DMS79 treated with DMSO at 0.1 percent for 48 hours (cell line): ENCODE data around the gene PPP2CA.
"Not testable (repeated sequence)": the region's sequence is repeated elsewhere in the genome, so short reads cannot be mapped to it uniquely, and the experiment has no call there.

Experiments used
- DNase-seq: peaks from one replicate; lab custom pipeline; 2025; lab: John Stamatoyannopoulos, UW

Gene PPP2CA

DNA sequence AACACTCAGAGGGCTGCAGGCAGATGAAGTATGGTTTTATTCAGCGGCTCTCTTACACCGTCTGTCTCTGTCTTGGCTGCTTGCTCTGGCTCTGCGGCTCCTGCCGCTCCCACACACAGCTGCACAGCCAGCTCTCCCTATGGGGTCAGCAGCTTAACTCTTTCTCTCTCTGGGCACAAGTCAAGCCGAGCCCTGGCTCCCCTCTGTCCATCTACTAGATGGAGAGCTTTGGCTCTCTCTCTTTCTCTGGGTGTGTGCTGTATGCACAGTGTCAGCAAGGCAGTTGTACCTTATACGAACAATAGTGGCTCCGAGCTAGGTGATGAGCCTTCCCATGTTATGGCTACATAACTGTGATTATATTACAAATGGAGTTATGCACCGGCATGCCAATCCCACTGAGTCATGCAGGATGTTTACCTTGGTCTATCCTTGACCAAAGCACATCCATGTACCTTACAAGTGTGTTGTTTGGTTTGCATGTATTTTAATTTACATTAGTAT, 19.3 kb upstream of the PPP2CA start:
- no peak for DNase-seq

DNA sequence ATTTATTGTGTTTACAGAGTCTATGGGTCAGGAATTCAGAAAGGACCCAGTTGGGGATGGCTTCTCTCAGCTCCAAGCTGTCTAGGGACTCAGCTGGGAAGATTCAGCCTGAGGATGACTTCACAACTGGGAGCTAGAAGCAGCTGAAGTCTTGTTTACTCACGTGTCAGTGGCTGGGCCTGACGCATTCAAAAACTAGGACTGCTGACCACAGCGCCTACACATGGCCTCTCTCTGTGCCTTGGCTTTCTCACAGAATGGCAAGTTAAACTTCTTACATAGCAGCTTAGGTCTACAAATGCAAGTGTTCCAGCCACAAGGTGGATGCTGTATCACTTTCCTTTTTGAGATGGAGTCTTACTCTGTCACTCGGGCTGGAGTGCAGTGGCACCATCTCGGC, 16.3 kb upstream of the PPP2CA start:
- DNase-seq: no peak

DNA sequence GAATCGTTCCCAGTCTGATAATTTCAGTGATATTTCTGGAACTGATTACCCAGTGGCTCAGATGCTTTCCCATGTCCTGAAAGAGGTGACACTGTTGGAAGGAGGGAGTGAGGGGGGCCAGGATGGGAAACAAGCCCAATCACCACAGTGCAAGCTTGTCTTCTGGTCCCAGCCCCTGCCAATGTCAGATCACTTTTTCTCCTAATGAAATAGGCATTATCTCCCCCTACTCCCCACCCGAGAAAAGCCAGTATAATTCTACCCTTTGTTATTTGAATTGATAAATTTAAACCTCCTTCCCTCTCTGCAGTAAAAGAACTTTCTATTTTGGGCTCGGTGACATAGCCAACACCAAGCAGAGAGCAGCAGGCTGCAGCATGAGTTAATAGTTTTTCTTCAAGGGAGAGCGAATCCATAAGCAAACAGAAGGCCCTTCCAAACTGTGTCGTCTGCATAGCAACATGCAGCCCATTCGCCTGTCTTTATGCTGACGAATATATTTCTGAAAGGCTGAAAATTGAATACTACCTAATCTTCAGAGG, 14.6 kb upstream of the PPP2CA start:
- no peak for DNase-seq

DNA sequence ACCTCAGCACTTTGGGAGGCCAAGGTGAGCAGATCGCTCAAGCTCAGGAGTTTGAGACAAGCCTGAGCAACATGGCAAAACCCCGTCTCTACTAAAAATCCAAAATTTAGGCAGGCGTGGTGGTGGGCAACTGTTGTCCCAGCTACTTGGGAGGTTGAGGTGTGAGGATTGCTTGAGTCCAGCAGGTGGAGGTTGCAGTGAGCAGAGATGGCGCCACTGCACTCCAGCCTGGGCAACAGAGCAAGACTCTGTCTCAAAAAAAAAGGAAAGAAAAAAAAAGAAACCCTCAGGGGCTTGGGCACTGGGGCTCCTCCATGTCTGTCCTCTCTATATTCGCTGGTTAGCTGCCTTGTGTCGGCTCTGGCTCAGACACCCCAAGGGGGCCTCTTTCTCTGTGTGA, 10.9 kb upstream of the PPP2CA start:
- no peak for DNase-seq

DNA sequence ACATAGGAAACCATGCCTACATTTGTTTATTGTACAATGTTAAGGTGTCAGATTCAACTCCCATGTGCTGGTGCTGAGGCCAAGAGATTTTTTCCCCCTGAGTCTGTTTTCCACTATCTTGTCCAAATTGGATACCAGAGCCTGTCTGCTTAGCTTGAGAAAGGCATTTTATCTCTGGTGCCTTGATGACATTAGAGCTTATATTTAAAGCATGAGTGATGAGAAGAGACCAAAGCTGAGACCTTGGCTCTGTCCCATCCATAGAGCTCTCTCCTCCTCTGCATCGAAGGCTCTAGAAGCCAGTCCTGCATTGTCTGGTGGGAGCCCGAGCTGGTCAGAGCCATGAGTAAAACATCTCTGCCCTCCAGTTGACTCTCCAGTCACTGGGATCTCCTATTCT, 10.4 kb upstream of the PPP2CA start:
- DNase-seq: no peak

DNA sequence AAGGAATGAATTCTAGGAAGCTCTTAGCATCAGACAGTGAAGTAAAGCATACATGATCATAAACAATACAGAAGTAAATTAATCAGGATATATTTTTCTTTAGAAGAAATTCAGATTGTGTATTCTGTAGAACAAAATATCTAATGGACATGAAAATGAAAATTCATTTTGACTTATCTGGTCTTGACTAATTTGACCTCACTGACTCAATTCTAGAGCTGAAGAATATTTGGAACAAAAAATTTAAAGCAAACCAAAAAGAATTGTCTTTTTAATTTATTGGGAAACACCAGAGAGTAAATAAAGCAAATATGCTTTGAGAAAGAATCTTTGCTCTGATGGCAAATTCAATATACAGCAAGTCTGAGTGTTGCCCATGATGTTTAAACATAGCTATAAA, 2.8 kb upstream of the PPP2CA start:
- no peak for DNase-seq

DNA sequence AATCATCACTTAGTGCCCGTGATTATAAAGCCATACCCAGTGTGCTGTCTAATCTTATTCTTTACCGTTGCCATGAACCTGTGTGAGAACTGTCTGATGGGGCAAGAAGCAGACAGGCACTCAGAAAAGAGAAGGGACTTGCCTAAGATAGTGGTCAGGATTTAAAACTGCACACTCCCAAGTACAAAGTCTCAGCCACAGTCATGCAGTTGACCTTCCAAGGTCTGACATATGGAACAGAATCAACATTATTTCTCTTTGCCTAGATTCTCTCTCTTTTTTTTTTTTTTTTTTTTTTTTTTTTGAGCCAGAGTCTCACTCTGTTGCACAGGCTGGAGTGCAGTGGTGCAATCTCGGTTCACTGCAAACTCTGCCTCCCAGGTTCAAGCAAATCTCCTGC, 1.9 kb upstream of the PPP2CA start:
- DNase-seq: no peak

DNA sequence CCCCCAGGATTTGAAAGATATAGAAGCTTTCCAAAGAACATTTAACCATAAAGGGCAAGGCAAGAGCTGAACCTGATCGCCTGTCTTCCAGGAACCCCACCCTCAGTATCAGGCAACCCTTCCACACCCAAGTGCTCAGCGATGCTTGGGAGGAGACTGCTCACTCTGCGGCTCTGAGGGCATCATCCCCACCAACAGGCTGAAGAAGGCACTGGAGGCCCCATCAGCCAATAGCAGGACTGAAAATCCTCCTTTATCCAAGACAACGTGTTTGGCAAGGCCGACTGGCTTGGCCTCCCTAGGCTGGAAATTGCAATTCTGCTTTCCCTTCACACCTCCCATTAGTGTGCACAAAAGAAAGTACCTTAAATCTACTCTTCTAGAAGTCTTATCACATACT, 1.4 kb upstream of the PPP2CA start:
- DNase-seq: peak; percentile 45

DNA sequence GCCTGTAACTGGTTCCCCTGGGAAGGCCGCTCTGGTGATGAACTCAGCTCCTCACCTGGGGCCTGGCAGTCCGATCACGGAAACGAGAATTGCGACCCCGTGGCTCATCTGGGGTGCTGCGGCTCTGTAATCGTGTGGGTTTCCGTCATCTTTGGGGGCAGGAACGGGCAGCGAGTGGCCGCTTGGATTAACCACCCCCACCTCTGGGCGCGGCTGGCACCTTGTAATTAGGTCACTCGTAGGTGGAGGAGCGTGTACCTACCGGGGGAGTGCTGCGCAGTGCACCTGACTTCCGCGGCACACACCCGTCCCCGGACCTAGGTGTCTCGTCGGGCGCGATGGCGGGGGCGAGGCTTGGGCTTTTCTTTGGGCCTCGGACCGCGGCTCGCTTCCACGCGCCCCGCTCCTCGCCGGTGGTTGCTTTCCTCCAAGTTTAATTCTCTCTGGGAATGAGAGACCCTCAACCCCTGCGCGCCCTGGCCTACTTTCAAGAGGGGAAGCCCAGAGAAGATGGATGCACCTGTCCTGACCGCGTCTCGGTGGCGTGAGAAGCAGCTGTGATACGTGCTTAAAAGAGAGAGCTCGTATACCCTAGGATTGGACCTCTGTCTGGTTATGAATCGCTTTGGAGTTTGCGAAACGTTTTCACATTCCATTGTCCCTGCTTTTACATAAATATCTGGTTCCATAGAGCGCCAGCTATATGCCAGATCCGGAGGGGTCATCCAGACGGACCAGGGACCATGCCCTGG, 744 bp upstream of the PPP2CA start:
- peak; percentile 43 for DNase-seq

DNA sequence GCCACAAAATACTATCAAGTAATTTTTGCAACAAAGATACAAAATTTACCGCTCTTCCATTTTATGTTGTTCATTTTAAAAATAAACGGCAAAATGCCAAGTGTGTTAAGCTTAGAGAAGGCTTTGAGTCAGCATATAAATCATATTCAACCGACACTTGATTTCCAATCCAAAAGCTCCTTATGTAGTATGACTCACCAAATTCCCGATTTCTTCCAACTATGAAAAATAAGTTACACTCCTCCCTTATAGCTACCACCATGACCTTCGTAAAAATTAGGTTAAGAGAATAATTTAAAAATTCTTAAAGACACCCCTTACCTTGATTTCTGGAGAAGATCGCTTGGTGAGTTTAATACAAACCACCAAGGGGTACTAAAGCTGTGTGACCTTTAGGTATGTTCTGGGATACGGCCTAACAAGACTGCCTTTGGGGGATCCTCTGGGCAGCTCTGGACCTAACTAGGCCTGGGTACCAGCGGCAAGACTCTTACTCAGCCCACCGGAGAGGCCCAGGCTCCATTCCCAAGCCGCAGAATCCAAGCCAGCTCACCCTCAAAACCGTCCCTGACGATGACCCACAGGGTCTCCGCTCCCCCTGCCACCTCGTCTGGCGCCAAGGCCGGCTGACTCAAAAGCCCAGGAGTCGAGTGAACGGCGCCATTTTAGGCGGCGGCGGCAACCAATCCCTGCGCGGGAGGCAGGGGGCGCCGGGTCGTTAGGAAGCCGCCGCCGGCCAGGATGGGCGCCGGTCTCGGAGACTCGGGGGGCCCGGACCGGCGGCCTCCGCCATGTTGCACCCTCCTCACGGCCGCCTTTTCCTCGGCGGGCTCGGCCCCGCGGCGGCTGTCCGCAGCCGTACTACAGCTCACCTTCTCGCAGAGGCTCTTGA, 739 bp downstream of the PPP2CA start:
- DNase-seq: peak; percentile 41

DNA sequence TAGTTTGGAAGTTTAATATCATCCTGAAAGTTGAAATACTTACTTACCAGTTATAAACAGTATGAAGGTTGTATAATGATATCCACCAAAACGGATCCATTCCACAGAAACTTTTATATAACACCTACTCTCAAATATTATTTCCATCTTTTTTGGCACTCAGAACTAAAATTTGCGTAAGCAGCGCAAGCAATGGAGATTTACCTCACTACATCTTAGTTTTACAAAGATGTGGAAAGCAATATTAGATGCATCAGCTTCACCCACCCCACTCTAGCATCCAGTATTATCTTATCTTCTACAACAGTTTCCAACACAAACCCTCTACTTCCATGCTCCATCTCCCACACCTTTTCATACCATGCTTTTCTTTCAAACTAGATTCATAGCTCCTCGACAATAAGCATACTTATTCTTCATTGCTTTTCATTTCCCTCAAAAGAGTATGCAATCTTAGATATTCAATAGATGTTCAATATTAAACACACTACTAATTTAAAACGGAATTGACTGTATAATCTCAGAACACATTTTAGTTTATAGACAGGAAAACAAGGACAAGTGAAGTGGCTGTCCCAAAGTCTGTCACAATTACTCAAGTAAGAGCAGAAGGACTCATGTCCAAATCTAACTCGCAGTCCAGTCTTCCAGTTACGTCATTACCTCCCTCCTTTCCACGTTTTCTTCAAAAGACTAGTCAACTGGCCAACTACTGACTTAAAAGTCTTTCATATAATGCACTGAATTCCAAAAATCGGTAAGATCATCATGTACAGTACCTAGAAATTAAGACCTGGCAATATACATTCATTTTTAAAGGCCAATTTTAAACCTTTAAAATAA, 2.2 kb downstream of the PPP2CA start:
- DNase-seq: no peak

DNA sequence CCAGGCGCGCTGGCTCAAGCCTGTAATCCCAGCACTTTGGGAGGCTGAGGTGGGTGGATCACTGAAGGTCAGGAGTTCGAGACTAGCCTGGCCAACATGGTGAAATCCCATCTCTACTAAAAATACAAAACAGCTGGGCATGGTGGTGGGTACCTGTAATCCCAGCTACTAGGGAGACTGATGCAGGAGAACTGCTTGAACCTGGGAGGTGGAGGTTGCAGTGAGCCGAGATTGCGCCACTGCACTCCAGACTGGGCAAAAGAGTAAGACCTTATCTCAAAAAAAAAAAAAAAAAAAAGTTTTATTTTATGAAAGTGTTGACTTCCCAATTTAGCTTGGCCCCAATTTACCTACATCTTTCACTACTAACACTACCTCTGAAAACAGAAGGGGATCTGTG, 4.2 kb downstream of the PPP2CA start:
- DNase-seq: not testable (repeated sequence)

DNA sequence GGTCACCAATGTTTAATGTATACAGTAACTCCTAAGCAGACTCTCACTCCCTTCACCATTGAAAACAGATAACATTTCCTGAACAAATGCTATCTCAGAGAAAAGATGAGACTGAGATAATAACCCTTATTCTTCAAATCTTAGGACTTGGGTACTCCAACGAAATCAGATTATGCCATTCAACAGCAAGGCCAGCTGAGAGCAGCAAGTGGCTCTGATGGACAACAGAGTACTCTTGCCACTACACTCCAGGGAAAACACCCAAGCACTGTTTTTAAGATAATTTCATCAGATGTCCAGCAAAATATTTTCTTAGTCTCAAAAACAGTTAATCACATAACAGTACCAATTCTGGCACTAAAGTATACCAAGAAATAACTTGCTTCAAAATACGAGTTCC, 10.1 kb downstream of the PPP2CA start:
- DNase-seq: no peak

DNA sequence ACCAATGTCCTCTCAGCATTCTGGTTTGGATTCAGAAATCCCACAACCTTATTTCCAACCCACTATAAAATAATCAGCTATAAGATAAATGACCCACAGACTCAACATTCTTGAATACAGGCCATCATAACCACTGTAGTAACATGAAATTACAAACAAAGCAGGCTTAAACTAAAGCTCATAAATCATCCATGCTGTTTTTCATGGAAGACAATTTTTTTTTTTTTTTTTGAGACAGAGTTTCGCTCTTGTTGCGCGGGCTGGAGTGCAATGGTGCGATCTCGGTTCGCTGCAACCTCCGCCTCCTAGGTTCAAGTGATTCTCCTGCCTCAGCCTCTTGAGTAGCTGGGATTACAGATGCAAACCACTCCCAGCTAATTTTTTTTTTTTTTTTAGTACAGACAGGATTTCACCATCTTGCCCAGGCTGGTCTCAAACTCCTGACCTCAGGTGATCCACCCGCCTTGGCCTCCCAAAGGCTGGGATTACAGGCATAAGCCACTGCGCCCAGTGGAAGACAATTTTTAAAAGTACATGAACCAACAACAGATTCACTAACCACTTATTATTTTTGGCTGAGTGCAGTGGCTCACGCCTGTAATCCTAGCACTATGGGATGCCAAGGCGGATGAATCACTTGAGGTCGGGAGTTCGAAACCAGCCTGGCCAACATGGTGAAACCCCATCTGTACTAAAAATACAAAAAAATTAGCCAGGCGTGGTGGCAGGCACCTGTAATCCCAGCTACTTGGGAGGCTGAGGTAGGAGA, 14.4 kb downstream of the PPP2CA start:
- not testable (repeated sequence) for DNase-seq

DNA sequence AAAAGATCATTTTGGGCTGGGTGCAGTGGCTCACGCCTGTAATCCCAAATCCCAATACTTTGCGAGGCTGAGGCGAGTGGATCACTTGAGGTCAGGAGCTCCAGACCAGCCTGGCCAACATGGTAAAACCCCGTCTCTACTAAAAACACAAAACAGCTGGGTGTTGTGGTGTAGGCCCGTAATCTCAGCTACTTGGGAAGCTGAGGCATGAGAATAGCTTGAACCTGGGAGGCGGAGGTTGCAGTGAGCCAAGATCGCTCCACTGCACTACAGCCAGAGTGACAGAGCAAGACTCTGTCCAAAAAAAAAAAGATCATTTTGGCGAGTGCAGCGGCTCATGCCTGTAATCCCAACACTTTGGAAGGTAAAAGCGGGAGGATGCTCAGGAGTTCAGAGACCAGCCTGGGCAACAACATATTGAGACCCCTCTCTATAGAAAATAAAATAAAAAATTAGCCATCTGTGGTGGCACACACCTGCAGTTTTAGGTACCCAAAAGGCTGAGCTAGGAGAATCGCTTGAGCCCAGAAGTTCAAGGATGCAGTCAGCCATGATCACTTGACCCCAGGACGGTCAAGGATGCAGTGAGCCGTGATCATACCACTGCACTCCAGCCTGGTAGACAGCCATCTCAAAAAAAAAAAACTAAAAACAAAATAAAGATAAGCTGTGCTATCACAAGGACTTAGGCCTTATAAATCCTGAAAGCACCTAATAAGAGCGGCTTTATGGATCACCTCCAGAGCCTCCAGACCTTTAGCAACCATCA, 16.2 kb downstream of the PPP2CA start:
- DNase-seq: no peak

DNA sequence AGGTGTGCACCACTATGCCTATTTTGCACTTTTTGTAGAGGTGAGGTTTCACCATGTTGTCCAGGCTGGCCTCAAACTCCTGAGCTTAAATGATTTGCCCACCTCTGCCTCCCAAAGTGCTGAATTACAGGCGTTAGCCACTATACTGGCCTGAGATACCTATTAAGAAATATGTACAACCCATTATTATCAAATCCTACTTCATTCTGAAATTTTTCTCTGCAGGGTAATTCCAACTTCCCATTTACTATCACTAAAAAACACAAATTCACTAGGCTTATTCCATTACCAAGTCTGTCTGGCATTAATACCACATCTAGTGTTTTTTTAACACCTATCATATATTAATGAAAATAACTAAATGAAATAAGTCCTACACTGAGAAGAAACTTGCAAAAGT, 18.2 kb downstream of the PPP2CA start:
- DNase-seq: no peak

DNA sequence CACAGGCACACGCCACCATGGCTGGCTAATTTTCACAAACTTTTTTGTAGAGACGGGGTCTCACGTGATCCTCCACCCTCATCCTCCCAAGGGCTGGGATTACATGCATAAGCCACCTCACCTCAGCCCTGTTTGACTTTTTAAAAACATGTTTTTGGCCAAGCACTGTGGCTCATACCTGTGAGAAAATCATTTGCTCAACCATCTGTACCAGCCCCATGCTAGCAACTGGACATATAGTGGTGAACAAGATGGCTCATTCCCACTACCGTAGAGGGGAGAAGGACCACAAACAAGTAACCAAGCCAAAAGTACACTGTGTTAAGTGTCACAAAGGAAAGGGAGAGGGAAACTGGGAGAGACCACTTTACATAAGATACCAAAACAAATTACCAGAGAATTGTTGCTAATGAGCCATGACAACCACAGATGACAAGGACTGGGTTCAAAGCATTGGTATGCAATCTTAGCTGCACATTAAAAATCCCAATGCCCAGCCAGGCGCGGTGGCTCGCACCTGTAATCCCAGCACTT, 19.2 kb downstream of the PPP2CA start:
- no peak for DNase-seq

DNA sequence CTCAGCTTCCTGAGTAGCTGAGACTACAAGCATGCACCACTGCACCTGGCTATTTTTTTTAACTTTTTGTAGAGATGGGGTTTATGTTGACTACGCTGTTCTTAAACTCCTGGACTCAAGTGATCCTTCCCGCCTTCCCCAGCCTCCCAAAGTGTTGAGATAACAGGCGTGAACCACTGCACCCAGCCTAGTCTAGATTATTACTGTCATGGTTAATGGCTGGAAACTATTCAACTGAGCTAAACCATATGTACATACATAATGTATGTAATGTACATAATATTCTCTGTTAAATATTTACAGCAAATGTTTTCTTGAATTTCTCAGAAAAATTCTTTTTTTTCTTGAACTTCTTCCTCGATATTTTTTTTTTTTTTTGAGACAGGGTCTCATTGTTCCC, 21.3 kb downstream of the PPP2CA start:
- DNase-seq: no peak

DNA sequence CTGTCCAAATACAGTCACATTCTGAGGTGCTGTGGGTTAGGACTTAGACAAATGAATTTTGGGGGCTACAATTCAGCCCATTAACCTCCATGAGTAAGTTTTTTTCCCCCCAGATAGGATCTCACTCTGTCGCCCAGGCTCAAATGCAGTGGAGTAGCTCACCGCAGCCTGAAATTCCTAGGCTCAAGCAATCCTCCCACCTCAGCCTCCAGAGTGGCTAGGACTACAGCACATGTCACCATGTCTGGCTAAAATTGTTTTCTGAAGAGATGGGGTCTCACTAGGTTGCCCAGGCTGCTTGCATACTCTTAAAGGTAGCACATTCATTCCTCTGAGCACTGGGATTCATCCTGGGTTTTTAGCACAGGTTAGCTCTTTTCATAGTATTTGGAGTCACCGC, 22.2 kb downstream of the PPP2CA start:
- no peak for DNase-seq

DNA sequence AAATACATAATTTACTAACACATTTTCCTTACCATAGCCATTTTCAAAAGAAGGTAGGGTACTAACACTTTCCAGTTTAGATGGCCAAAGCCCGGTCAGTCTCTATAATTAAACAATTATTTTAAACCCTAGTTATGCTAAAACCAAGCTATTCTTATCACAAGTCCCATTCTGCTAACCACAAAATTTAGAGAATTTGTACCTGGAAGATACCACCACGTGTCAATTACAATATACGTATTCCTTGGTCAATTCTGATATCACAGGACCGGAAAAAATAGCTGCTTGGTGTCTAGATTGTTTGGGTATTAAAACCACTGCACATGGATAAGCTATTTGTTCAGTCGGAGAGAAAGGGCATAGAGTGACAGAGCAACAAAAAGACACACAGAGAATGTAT, 30.2 kb downstream of the PPP2CA start:
- no peak for DNase-seq
